Glomerular visceral epithelial cell (primary cell): Measurements from ENCODE around the gene NPY.

ENCODE experiments used
- DNase-seq: peaks from one replicate; pipeline ENCODE4 v3.0.0-alpha.2; 2016; ENCODE audit errors: extremely low spot score

NPY gene

DNA sequence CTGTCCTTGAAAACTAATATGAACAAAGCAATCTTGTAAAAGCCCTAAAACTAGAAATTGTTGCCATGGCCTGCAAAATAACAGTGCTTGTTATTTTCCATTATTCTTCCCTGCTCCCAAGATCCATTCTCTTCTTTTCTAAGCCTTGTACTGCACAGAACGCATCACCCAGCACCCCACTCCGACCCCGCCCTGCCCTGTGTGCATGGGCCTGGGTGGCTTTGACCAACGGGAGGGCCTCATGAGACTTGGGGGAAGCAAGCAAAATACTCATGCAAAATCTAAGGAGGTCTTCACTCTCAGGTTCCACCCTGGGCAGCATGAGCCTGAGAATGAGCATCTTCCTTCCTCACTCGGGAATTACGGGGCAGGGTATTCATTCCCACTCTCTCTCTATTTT, 32.4 kb downstream of the NPY start:
- no peak for DNase-seq

DNA sequence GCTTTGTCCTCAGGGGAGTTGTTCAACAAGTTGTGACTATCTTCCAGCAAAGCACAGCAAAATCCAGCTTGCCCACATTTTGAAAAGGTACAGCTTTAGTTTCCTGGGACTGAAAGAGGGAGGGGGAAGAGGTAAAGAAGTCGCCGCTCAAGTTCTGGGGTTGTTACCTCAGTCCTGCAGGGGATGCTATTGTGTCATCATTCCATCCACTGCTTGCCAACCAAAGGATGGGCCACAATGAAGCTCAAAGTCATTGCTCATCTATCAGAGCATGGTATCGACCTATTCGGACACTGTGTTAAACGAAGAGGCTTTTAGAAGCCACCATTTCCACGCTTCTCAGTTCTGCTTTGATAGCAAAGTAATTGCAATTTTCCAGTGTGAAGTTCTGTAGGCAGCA, 34.3 kb downstream of the NPY start:
- DNase-seq, result peak; percentile 12

DNA sequence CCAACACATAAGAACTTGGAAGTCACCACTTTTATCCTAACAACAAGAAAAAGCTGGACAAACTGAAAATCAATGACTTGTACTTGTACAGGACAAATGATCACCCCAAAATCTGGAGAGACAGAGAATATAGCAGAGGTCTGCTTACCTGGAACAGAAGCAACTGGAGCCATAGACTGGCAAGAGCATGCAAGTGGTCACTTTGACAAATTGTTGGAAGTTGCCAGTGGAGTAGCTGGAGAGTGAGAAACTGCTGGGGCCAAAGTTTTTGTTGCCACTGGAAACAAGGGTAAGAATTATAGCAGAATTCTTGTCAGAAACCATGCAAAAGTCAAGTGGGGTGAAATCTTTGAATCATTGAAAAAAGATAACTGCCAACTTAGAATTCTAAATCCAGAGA, 35.2 kb downstream of the NPY start:
- DNase-seq, result no peak

DNA sequence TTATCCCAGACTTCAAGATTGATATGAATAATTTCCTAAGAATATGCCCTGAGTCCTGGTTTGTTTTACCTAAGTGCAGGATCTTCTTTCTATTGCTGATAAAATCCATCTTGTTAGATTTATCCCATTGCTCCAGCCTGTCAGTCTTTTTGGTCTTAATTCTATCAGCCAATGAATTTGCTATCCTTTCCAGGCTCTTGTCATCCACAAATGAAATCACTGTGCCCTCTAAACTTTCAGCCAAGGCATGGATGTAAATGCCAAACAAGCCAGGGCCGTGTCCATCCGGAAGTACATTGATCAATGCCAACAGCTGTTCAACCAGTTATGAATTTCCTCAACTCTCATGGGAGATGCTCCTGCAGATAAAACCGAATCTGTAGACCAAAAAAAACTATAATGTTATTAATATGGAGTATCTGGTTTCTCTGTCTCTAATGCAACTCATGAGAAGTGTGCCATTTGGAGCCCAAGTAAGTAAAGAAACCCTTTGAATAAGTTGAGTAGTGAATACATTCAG, 40.0 kb downstream of the NPY start:
- no peak for DNase-seq

DNA sequence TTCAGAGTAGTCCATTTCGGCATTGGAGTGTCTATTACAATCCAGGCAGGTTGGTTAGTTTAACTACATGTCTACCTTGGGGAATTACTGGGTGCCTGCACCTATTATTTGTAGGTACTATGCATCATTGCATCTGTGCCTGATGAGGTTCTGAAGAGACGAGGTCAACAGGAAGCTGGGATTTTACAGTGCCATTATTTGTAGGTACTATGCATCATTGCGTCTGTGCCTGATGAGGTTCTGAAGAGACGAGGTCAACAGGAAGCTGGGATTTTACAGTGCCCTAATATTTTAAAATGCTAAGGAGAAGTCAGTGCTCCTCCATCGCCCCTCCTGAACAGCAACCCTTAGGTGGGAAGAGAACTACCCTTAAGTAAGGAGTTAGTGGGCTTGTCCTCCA, 41.7 kb downstream of the NPY start:
- no peak for DNase-seq

DNA sequence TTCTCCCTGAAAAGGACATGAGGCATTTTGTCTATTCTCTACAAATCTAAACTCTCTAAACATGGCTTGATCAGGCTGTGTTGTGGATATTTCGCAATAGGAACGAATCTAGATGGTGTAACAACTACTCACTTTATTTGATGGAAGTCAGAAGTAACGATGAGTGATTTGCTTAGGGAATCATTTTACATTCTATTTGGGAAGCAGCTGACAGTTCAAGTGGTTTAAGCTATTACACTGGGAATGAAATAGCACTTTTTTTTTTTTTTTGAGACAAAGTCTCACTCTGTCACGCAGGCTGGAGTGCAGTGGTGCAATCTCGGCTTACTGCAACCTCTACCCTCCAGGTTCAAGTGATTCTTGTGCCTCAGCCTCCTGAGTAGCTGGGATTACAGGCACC, 44.1 kb downstream of the NPY start:
- DNase-seq, result no peak

DNA sequence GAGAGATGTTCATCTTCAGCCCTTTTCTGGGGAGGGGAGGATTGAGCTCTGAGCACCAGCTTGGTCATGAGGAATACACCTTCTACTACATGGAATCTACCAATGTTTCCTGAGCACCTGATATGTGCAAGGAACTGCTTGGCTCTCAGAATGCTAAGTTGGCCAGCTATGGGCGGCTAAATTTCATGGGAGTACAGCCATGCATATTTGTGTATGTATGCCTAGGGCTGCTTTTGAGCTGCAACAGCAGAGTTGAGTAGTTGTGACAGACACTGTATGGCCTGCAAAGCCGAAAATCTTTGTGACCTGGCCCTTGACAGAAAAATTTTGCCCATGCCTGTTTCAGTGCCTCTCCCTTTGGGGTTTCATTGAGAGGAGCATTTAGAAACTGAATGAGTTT, 44.9 kb downstream of the NPY start:
- DNase-seq, result no peak

DNA sequence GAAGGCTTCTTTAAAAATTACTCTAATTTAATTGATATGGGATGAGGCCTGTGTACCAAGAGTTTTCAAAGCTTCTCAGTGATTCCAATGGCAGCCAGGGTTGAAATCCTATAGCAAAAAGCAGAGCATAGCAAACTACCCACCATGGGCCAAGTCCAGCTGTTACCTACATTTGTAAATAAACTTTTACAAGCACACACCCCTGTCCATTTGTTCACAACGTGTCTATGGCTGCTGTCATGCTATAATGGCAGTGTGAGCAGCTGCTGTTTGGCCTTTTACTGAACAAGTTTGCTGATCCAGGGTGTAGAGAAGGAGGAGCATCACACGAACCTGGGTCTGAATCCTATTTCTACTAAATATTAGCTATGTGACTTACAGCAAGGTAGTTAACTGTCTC, 50.0 kb downstream of the NPY start:
- no peak for DNase-seq

DNA sequence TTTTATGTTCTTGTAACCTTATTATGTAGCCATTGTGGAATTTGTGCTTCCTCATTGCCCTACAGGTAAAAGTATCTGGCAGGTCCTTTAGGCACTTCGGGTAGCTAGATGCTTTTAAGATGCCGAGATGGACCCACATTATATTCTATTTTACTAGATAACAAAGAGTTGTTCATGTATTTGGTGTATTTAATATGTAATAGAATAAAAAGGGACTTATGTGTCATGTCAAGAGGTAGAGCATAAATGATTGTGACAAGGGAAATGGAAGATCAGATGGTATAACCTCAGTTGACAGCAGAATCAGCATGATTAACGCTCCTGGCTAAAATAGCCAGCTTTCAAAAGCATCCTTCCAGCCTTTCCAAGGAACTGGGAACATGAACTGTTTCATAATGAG, 50.6 kb downstream of the NPY start:
- DNase-seq, result no peak

DNA sequence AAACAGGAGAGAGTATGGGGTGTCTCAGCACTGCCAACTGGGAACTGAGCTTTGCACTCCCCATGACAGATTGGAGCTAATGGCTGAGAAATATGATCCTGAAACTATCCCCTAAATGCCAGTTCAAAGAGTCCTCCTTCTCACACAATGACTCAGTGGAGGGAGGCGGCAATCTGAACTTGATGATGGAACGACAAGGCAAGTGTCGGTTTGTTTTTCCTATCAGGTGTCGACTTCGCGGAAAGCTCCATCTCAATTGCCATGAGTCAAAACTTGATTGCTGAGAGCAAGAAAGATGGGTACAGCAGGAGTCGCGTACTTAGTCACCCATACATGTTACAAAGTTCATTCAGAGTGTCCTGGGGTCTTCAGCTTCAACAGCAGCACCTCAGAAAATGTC, 52.5 kb downstream of the NPY start:
- no peak for DNase-seq

DNA sequence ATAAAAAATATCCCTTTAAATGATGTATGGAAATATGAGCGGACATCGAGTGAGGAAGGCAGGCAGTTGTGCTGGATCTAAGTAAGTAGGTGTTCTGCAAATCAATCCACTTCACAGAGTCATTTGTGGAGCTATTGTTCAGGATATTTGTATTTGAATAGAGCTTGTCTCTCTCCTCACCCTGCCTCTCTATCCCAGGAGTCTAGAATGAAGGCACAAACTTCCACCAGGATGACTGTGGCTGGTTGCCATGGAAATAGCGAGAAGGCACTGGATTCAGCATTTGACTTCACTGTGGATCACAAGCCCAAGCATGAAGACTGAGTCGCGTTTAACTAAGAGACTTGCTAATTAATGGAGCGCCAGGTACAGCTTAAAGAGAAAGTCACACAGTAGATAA, 53.2 kb downstream of the NPY start:
- no peak for DNase-seq

DNA sequence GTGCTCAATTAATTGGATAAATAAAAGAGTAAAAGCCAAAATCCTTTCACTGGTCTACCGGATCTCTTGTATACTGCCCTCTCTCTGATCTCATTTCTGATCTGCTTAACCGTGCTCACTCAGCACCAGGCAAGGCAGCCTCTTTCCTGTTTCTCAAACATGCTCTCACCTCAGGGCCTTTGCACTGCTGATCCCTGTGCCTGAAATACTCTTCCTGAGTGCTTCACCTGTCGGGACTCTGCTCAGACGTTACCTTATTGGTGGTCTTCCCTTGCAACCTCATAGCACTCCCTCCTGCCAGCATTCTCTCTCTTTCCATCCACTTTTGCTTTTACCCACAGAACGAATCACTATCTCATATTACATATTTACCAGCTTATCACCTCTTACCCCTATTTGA, 55.6 kb downstream of the NPY start:
- DNase-seq, result no peak

DNA sequence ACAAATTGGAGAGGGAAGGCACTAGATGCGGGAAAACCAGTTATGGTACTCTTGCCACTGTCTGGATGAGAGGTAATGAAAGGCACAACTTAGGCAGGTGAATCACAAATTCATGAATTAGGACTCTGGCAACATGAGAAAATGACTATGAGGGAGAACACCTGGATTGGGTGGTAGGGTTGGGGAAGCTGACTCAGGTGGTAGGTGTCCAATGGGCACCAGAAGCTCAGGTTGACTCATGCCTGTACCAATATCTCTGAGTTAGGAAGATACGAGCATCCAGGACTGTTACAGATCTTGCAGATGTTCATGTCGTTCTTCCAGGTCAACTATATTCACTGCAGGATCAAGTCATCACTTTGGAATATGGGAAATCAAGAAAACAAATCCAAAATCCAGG, 56.7 kb downstream of the NPY start:
- DNase-seq, result no peak
